ENCODE results near the gene PSTPIP2. TPM values are rescaled to one million over a fixed set of nuclear protein-coding genes. Genes with fewer than 3 reads are reported as not detected.

Gene PSTPIP2
- total and polyA plus RNA-seq, 2 of the 13 experiments (the other 11 are each of a cell fraction or from before 2014, with no cell fraction given), result 0.25 to 0.27 TPM

DNA sequence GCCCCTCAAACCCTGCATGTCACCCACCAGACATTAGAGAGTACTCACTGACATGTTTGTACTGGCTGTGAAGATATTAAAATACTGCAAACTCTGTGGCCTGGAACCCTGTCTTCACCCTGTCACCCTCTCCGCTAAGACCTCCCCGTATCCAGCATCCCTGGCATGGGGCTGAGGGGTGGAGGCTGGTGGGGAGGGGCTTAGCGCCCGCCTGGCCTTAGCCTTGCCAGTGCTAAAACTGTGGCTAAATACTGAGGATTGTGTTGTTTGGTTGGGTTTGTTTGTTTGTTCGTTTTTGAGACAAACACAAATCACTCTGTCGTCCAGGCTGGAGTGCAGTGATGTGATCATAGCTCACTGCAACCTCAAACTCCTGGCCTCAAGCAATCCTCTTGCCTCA is 1.8 kb downstream of the PSTPIP2 start:
- Histone ChIP-seq H3K79me2 (ENCODE audit: insufficient read depth, low read length) (no peaks in the 10 kb centered on the region), H2AFZ (ENCODE audit: low read length) (no peak overlapping the region), H3K9me3 (ENCODE audit: low read length) (no peaks in the 10 kb centered on the region), H3K27me3 (ENCODE audit: control insufficient read depth in 1 of 2, insufficient read depth in 2 of 2, low read length in 2 of 2) (peaks cover 12 to 39% of the 10 kb centered on the region in 2 experiments; a peak in 4 of 5 replicates), H3K27ac (ENCODE audit: extremely low read length, insufficient read depth, low read length) (no peak overlapping the region), H3K4me1 (ENCODE audit: insufficient read depth, low read length) (peaks cover 21% of the 10 kb centered on the region), H3K36me3 (replicated peaks in 1 of 2; ENCODE audit: control insufficient read depth in 1 of 2, insufficient read depth in 2 of 2, low read length in 2 of 2) (no peaks in the 10 kb centered on the region), H3K4me3 (replicated peaks in 1 of 3; ENCODE audit: insufficient read depth in 1 of 3, low read depth in 2 of 3, low read length in 3 of 3) (no peak overlapping the region), H4K20me1 (ENCODE audit: insufficient read depth, low read length) (peaks cover 9% of the 10 kb centered on the region; the same call in 1 of the 2 replicates), H3K9ac (ENCODE audit: insufficient read depth, low read depth, low read length) (no peak overlapping the region), H3K4me2 (ENCODE audit: low read depth, low read length) (no peak overlapping the region)
- CTCF ChIA-PET (ENCODE audit: low intra/inter-chr PET ratio, low total read pairs), result no interaction called here
- ATAC-seq (no peak), DNase-seq (ENCODE audit: low spot score) (no peak), FAIRE-seq (no peak)
- 51% methylated on average over 4 of the region's 6 CpGs for WGBS (ENCODE audit: low lambda C conversion rate)
- intact Hi-C loops (cut with micrococcal nuclease; ENCODE audit: unreplicated experiment), result loop anchor here (5.0 to 10.0 kb wide), 2 partner anchors 103 to 135 kb away; partner anchors contain the start of gene EPG5
- in situ Hi-C loops (cut with HindIII; ENCODE audit: extremely low pct_ligation_motif_present, low pct_unique_long_range_greater_than_20kb), result loop anchor here (5.0 to 10.0 kb wide), 2 partner anchors 103 to 375 kb away; partner anchors contain the start of gene EPG5
- POLR2A ChIA-PET, result no interaction called here
- TF ChIP-seq IRX3 (CRISPR knock-in tag; IDR thresholded peaks at IDR 0.05; ENCODE audit: borderline replicate concordance, low read depth) (no peak), SMAD3 (CRISPR knock-in tag; IDR thresholded peaks at IDR 0.05) (no peak)
- TF ChIP-seq, protein P1, sequence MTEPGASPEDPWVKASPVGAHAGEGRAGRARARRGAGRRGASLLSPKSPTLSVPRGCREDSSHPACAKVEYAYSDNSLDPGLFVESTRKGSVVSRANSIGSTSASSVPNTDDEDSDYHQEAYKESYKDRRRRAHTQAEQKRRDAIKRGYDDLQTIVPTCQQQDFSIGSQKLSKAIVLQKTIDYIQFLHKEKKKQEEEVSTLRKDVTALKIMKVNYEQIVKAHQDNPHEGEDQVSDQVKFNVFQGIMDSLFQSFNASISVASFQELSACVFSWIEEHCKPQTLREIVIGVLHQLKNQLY (CRISPR knock-in tag; IDR thresholded peaks at IDR 0.05), result no peak
- TF ChIP-seq, protein P2, sequence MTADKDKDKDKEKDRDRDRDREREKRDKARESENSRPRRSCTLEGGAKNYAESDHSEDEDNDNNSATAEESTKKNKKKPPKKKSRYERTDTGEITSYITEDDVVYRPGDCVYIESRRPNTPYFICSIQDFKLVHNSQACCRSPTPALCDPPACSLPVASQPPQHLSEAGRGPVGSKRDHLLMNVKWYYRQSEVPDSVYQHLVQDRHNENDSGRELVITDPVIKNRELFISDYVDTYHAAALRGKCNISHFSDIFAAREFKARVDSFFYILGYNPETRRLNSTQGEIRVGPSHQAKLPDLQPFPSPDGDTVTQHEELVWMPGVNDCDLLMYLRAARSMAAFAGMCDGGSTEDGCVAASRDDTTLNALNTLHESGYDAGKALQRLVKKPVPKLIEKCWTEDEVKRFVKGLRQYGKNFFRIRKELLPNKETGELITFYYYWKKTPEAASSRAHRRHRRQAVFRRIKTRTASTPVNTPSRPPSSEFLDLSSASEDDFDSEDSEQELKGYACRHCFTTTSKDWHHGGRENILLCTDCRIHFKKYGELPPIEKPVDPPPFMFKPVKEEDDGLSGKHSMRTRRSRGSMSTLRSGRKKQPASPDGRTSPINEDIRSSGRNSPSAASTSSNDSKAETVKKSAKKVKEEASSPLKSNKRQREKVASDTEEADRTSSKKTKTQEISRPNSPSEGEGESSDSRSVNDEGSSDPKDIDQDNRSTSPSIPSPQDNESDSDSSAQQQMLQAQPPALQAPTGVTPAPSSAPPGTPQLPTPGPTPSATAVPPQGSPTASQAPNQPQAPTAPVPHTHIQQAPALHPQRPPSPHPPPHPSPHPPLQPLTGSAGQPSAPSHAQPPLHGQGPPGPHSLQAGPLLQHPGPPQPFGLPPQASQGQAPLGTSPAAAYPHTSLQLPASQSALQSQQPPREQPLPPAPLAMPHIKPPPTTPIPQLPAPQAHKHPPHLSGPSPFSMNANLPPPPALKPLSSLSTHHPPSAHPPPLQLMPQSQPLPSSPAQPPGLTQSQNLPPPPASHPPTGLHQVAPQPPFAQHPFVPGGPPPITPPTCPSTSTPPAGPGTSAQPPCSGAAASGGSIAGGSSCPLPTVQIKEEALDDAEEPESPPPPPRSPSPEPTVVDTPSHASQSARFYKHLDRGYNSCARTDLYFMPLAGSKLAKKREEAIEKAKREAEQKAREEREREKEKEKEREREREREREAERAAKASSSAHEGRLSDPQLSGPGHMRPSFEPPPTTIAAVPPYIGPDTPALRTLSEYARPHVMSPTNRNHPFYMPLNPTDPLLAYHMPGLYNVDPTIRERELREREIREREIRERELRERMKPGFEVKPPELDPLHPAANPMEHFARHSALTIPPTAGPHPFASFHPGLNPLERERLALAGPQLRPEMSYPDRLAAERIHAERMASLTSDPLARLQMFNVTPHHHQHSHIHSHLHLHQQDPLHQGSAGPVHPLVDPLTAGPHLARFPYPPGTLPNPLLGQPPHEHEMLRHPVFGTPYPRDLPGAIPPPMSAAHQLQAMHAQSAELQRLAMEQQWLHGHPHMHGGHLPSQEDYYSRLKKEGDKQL (CRISPR knock-in tag; IDR thresholded peaks at IDR 0.05; ENCODE audit: low read depth), result no peak
- no TSS peak for BruUV-seq (replicated peaks)

Measured in HepG2 (cell line).